ENCODE data around the gene CLCN3.

DNA sequence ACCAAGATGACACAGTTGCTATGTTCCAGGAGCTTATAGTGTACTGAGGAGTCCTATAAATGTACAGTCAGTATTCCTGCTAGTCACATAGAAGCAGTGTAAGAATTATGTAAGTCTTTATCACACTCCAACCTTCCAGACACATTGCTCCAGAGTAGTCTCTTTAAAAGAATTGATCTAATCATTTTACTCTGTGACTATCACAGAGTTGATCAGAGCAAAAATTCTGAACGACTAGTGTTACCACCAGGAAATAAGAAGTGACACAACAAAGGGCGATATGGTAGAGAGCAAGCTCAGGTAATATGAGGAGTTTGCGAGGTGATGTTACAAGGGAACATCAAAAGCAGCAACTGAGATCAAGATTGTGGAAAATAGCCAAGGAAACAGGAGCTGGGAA lies 146.4 kb downstream of the CLCN3 start:
- no peak for TF ChIP-seq CTCF (IDR thresholded peaks at IDR 0.05)
- no peak for TF ChIP-seq EZH2 (IDR thresholded peaks at IDR 0.05)
- TF ChIP-seq EZH2phosphoT487 (IDR thresholded peaks at IDR 0.05) = no peak
